K562 (cell line): ENCODE results near the gene OR2AT4. TPM values are rescaled to one million over a fixed set of nuclear protein-coding genes. Genes with fewer than 3 reads are reported as not detected.

Experiments
- ERF ChIP-seq: fragments of 450-650 bp; formaldehyde crosslinking; IDR thresholded peaks from 2 replicates; pipeline ENCODE4 v1.4.0; 2020; ENCODE audit warnings: mild to moderate bottlenecking, mixed read lengths
- FOXK2 ChIP-seq, 2 experiments: fragments of 450-650 bp; IDR thresholded peaks in 1 of 2; conservative IDR thresholded peaks in 1 of 2; 2 replicates each; pipeline ENCODE4 v1.6.1; 2016; ENCODE audit warnings: low read depth in 2 of 2, mild to moderate bottlenecking in 1 of 2
- KDM1A ChIP-seq, 2 experiments: fragments of 450-650 bp; IDR thresholded peaks; 2 replicates each; pipeline ENCODE4 v1.6.1; 2016; ENCODE audit warnings: mild to moderate bottlenecking in 2 of 2
- MGA ChIP-seq: fragments of 450-650 bp; IDR thresholded peaks from 2 replicates; pipeline ENCODE4 v1.6.1; 2016; ENCODE audit warnings: mild to moderate bottlenecking, moderate library complexity
- NCOA2 ChIP-seq, 2 experiments: fragments of 450-650 bp; IDR thresholded peaks; 2 replicates each; pipeline ENCODE4 v1.6.1; 2018; ENCODE audit warnings: mild to moderate bottlenecking in 2 of 2, moderate library complexity in 1 of 2; ENCODE audit not compliant: partially characterized antibody in 2 of 2
- POLR2A ChIP-seq: fragments of 450-650 bp; conservative IDR thresholded peaks from 2 replicates; pipeline ENCODE4 v1.6.1; 2016
- RBFOX2 ChIP-seq: fragments of 200-400 bp; formaldehyde crosslinking; IDR thresholded peaks from 2 replicates; pipeline ENCODE4 v1.6.1; 2017; ENCODE audit warnings: low read depth, mild to moderate bottlenecking, low read length, moderate library complexity
- RFX5 ChIP-seq: IDR thresholded peaks from 2 replicates; pipeline ENCODE4 v1.6.1; 2011; ENCODE audit warnings: low read depth, mild to moderate bottlenecking, improper control_type of control experiment, low read length
- TBL1XR1 ChIP-seq, 2 experiments: IDR thresholded peaks; 2 replicates each; pipeline ENCODE4 v1.6.1; 2012; ENCODE audit warnings: improper control_type of control experiment in 2 of 2, low read length in 2 of 2, mild to moderate bottlenecking in 1 of 2
- TFE3 ChIP-seq: fragments of 450-650 bp; formaldehyde crosslinking; IDR thresholded peaks from 2 replicates; pipeline ENCODE4 v1.4.0; 2020; ENCODE audit warnings: mild to moderate bottlenecking, mixed read lengths
- ZNF197 ChIP-seq: fragments of 200-800 bp; sonication (Bioruptor generic); IDR thresholded peaks from 2 replicates; pipeline ENCODE4 v1.6.1; 2016; ENCODE audit warnings: low read depth, missing genetic modification characterization, missing compliant biosample characterization
- polyA plus RNA-seq, 8 experiments: library from polyadenylated mRNA; depleted of rRNA in 4 of 8; stranded (reverse) in 5 of 8; unstranded in 3 of 8; fragments of >200 nt; fragmentation: Nextera tagmentation in 2 of 8; fragmentation: Illumina TruSeq in 1 of 8; extraction: Ambion mirVana in 2 of 8; extraction: Trizol in 1 of 8; gene quantifications; 2 replicates each; pipeline versions ENCODE4 v1.2.1 to v1.2.3, GENCODE V29; 2011 to 2014; ENCODE audit warnings: inconsistent platforms in 1 of 8, missing spikeins in 1 of 8
- total RNA-seq, 7 experiments: library from RNA; depleted of rRNA in 6 of 7; stranded (reverse); fragments of >200 nt in 6 of 7; fragmentation: Illumina TruSeq in 2 of 7; extraction: Trizol in 2 of 7; gene quantifications; 2 replicates each; pipeline versions ENCODE4 v1.2.1 to v1.2.3, GENCODE V29; 2011 to 2021; ENCODE audit warnings: low replicate concordance in 1 of 7
- TF ChIP-seq, protein P1 (sequence below), 2 experiments: fragments of 200-800 bp in 1 of 2; sonication (Bioruptor generic) in 1 of 2; sonication (generic) in 1 of 2; formaldehyde crosslinking in 1 of 2; IDR thresholded peaks in 1 of 2; conservative IDR thresholded peaks in 1 of 2; 2 replicates each; pipeline versions ENCODE4 v1.5.0 to v1.6.1; 2016 to 2020; ENCODE audit warnings: missing compliant biosample characterization in 1 of 2, missing genetic modification characterization in 1 of 2, missing genetic modification reagents in 1 of 2

The OR2AT4 gene
- total and polyA plus RNA-seq, 9 of the 15 experiments (the other 6 are each of a cell fraction or from before 2014, with no cell fraction given) = 0.86 to 3.1 (median 2.0) TPM

GRCh38 chr11:75105462-75105925, 8.8 kb upstream of the OR2AT4 start (continued):
- TF ChIP-seq RFX5 (no peak), POLR2A (0 out of 2 replicates have a peak, but pooled peaks have one; percentile 47), TFE3 (CRISPR knock-in tag) (peak; percentile 82), MGA (peak; percentile 68), FOXK2 (conservative IDR thresholded peaks at IDR 0.05 in 1 of 2, IDR thresholded peaks at IDR 0.05 in 1 of 2; ENCODE audit: low read depth in 2 of 2) (peak; percentile 34 to 65; a peak in 3 of 4 replicates), TBL1XR1 (IDR thresholded peaks at IDR 0.05; ENCODE audit: low read length in 2 of 2) (peak in 1 of 2 experiments; percentile 59; a peak in 1 of 4 replicates), ERF (0 out of 2 replicates have a peak, but pooled peaks have one; percentile 42), NCOA2 (IDR thresholded peaks at IDR 0.05; ENCODE audit: partially characterized antibody in 2 of 2) (peak in 1 of 2 experiments; percentile 59), KDM1A (IDR thresholded peaks at IDR 0.05) (peak; percentile 93 to 95), ZNF197 (0 out of 2 replicates have a peak, but pooled peaks have one; percentile 32), RBFOX2 (peak; percentile 42)
- TF ChIP-seq, protein P1, sequence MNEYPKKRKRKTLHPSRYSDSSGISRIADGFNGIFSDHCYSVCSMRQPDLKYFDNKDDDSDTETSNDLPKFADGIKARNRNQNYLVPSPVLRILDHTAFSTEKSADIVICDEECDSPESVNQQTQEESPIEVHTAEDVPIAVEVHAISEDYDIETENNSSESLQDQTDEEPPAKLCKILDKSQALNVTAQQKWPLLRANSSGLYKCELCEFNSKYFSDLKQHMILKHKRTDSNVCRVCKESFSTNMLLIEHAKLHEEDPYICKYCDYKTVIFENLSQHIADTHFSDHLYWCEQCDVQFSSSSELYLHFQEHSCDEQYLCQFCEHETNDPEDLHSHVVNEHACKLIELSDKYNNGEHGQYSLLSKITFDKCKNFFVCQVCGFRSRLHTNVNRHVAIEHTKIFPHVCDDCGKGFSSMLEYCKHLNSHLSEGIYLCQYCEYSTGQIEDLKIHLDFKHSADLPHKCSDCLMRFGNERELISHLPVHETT (CRISPR knock-in tag; conservative IDR thresholded peaks at IDR 0.05 in 1 of 2, IDR thresholded peaks at IDR 0.05 in 1 of 2) = peak in 1 of 2 experiments; percentile 48; a peak in 1 of 4 replicates
